IMR-90 (cell line): ENCODE results near the gene CADM3. TPM values are rescaled to one million over a fixed set of nuclear protein-coding genes. Genes with fewer than 3 reads are reported as not detected.

ENCODE experiments used
- ATAC-seq: fragments of 200-7000 bp; cut with Tn5 transposase; 2 replicates; pipeline ENCODE4 v1.9.1; 2020; ENCODE audit warnings: low read depth, mild to moderate bottlenecking, moderate library complexity
- BruUV-seq: library from RNA; stranded (reverse); fragments of 400-500 nt; replicated peaks from 2 replicates; lab custom pipeline; 2021; lab: Mats Ljungman, UMichigan
- CTCF ChIA-PET: fragments of 300-600 bp; formaldehyde crosslinking; extraction: SDS; loops from one replicate; lab custom pipeline; 2021; ENCODE audit warnings: antibody characterized with exemption; lab: Yijun Ruan, JAX
- POLR2A ChIA-PET: fragments of 300-600 bp; sonication (Branson Sonifier 250); formaldehyde crosslinking; loops from one replicate; lab custom pipeline; 2022; ENCODE audit warnings: antibody characterized with exemption; ENCODE audit not compliant: unreplicated experiment; lab: Charles Lee
- DNase-seq: peaks from one replicate; pipeline ENCODE4 v3.0.0; 2013
- H2AFZ ChIP-seq: replicated peaks from 2 replicates; pipeline ENCODE3; 2013; ENCODE audit warnings: low read length, mild to moderate bottlenecking; ENCODE audit not compliant: poor library complexity
- H2AK5ac ChIP-seq: 2 replicates; pipeline ENCODE4 v1.6.1; 2013; ENCODE audit warnings: low read depth, low read length, inconsistent platforms
- H2AK9ac ChIP-seq: replicated peaks from 2 replicates; pipeline ENCODE3; 2013; ENCODE audit warnings: mild to moderate bottlenecking, low read depth, low read length, moderate library complexity; ENCODE audit not compliant: poor library complexity
- H2BK120ac ChIP-seq: 2 replicates; pipeline ENCODE4 v1.6.1; 2013; ENCODE audit warnings: low read depth, low read length, inconsistent platforms
- H2BK15ac ChIP-seq: 3 replicates; pipeline ENCODE4 v1.6.1; 2013; ENCODE audit warnings: low read depth, low read length, inconsistent platforms
- H2BK20ac ChIP-seq: 2 replicates; pipeline ENCODE4 v1.6.1; 2013; ENCODE audit warnings: low read depth, mild to moderate bottlenecking, inconsistent platforms, low read length, moderate library complexity
- H2BK5ac ChIP-seq: 2 replicates; pipeline ENCODE4 v1.6.1; 2013; ENCODE audit warnings: mild to moderate bottlenecking, low read depth, low read length, inconsistent platforms; ENCODE audit not compliant: poor library complexity, severe bottlenecking
- H3K14ac ChIP-seq: replicated peaks from 2 replicates; pipeline ENCODE4 v1.6.1; 2013; ENCODE audit warnings: low read depth, low read length, inconsistent platforms
- H3K18ac ChIP-seq: 2 replicates; pipeline ENCODE4 v1.6.1; 2013; ENCODE audit warnings: low read depth, low read length, control low read depth
- H3K23ac ChIP-seq: 2 replicates; pipeline ENCODE4 v1.6.1; 2013; ENCODE audit warnings: low read depth, low read length, inconsistent platforms
- H3K27ac ChIP-seq: 2 replicates; pipeline ENCODE4 v1.5.1; 2013; ENCODE audit warnings: mild to moderate bottlenecking, control low read depth, low read length; ENCODE audit not compliant: insufficient read depth
- H3K27me3 ChIP-seq: 2 replicates; pipeline ENCODE4 v1.6.1; 2013; ENCODE audit warnings: low read length; ENCODE audit not compliant: control insufficient read depth, insufficient read depth
- H3K36me3 ChIP-seq: 2 replicates; pipeline ENCODE4 v1.6.1; 2013; ENCODE audit warnings: low read length, mixed read lengths; ENCODE audit not compliant: control insufficient read depth, insufficient read depth
- H3K4ac ChIP-seq: 2 replicates; pipeline ENCODE4 v1.6.1; 2013; ENCODE audit warnings: low read depth, low read length, inconsistent platforms
- H3K4me1 ChIP-seq: 2 replicates; pipeline ENCODE4 v1.6.1; 2013; ENCODE audit warnings: low read length, mixed read lengths; ENCODE audit not compliant: control insufficient read depth, insufficient read depth
- H3K4me2 ChIP-seq: 2 replicates; pipeline ENCODE4 v1.6.1; 2013; ENCODE audit warnings: low read depth, mild to moderate bottlenecking, control low read depth, low read length, moderate library complexity
- H3K4me3 ChIP-seq: 2 replicates; pipeline ENCODE4 v1.5.1; 2013; ENCODE audit warnings: low read depth, mild to moderate bottlenecking, control low read depth, low read length, moderate library complexity; ENCODE audit not compliant: insufficient read depth
- H3K56ac ChIP-seq: 2 replicates; pipeline ENCODE4 v1.6.1; 2013; ENCODE audit warnings: low read length, inconsistent platforms; ENCODE audit not compliant: insufficient read depth; ENCODE audit errors: extremely low read depth
- H3K79me1 ChIP-seq, 2 experiments: 2 replicates each; pipeline ENCODE4 v1.6.1; 2013; ENCODE audit warnings: low read length in 2 of 2, inconsistent platforms in 1 of 2, low read depth in 1 of 2
- H3K9ac ChIP-seq: 2 replicates; pipeline ENCODE4 v1.6.1; 2013; ENCODE audit warnings: low read depth, low read length, control low read depth
- H3K9me1 ChIP-seq: 2 replicates; pipeline ENCODE4 v1.6.1; 2013; ENCODE audit warnings: low read length, inconsistent platforms; ENCODE audit not compliant: insufficient read depth
- H3K9me3 ChIP-seq: 2 replicates; pipeline ENCODE4 v1.6.1; 2013; ENCODE audit warnings: low read length; ENCODE audit not compliant: control insufficient read depth, insufficient read depth
- H4K20me1 ChIP-seq: 2 replicates; pipeline ENCODE4 v1.6.1; 2013; ENCODE audit warnings: low read length, inconsistent platforms; ENCODE audit not compliant: insufficient read depth
- H4K5ac ChIP-seq: 2 replicates; pipeline ENCODE4 v1.6.1; 2013; ENCODE audit warnings: mild to moderate bottlenecking, low read depth, low read length, control low read depth
- H4K8ac ChIP-seq, 2 experiments: 2 replicates each; pipeline ENCODE4 v1.6.1; 2013; ENCODE audit warnings: low read depth in 2 of 2, low read length in 2 of 2, control low read depth in 1 of 2, inconsistent platforms in 1 of 2
- H4K91ac ChIP-seq: 2 replicates; pipeline ENCODE4 v1.6.1; 2013; ENCODE audit warnings: low read depth, low read length, inconsistent platforms; ENCODE audit not compliant: insufficient read depth
- BHLHE40 ChIP-seq: fragments of 150-350 bp; IDR thresholded peaks from 2 replicates; pipeline ENCODE4 v1.6.1; 2016; ENCODE audit warnings: mild to moderate bottlenecking, low read depth, low read length
- CEBPB ChIP-seq: IDR thresholded peaks from 2 replicates; pipeline ENCODE4 v1.6.1; 2012; ENCODE audit warnings: low read depth, low read length, improper control_type of control experiment
- CTCF ChIP-seq: conservative IDR thresholded peaks from 2 replicates; pipeline ENCODE4 v1.5.1; 2012; ENCODE audit warnings: mild to moderate bottlenecking, low read depth, low read length, improper control_type of control experiment
- FOS ChIP-seq: fragments of 150-350 bp; IDR thresholded peaks from 2 replicates; pipeline ENCODE4 v1.6.1; 2016; ENCODE audit warnings: low read depth, low read length
- MXI1 ChIP-seq: IDR thresholded peaks from 2 replicates; pipeline ENCODE4 v1.6.1; 2012; ENCODE audit warnings: low read depth, mild to moderate bottlenecking, low read length, moderate library complexity, borderline replicate concordance
- NFE2L2 ChIP-seq: fragments of 150-350 bp; IDR thresholded peaks from 2 replicates; pipeline ENCODE4 v1.6.1; 2016; ENCODE audit warnings: low read depth, mild to moderate bottlenecking, low read length
- POLR2A ChIP-seq: IDR thresholded peaks from 2 replicates; pipeline ENCODE4 v1.6.1; 2012; ENCODE audit warnings: mild to moderate bottlenecking, low read depth, low read length
- RAD21 ChIP-seq: IDR thresholded peaks from 2 replicates; pipeline ENCODE4 v1.6.1; 2012; ENCODE audit warnings: low read length, improper control_type of control experiment
- RCOR1 ChIP-seq: IDR thresholded peaks from 2 replicates; pipeline ENCODE4 v1.6.1; 2012; ENCODE audit warnings: mild to moderate bottlenecking, low read length, improper control_type of control experiment; ENCODE audit not compliant: insufficient replicate concordance
- RFX5 ChIP-seq: IDR thresholded peaks from 2 replicates; pipeline ENCODE4 v1.8.0; 2012; ENCODE audit warnings: low read depth, mild to moderate bottlenecking, low read length, moderate library complexity
- SMC3 ChIP-seq: fragments of 150-350 bp; IDR thresholded peaks from 2 replicates; pipeline ENCODE4 v1.6.1; 2016; ENCODE audit warnings: low read depth, mild to moderate bottlenecking, antibody characterized with exemption, low read length, moderate library complexity
- USF2 ChIP-seq: fragments of 150-350 bp; IDR thresholded peaks from 2 replicates; pipeline ENCODE4 v1.6.1; 2017; ENCODE audit warnings: mild to moderate bottlenecking, antibody characterized with exemption, low read length, low read depth
- WGBS, 2 experiments: methylation state at CpG; one replicate each; pipeline versions ENCODE4 v1.1.5 to v1.1.7; 2013; ENCODE audit warnings: missing lambda C conversion rate in 2 of 2; ENCODE audit not compliant: insufficient read length in 1 of 2; ENCODE audit errors: extremely low coverage in 2 of 2; 5-methylcytosine and 5-hydroxymethylcytosine counted together
- dilution Hi-C: fragments of 300-500 bp; cut with HindIII; formaldehyde crosslinking; loops from one replicate; pipeline ENCODE4 v1.14.3; 2018; ENCODE audit warnings: low sequenced_read_pairs; ENCODE audit not compliant: unreplicated experiment
- in situ Hi-C: fragments of 300-500 bp; cut with MboI; formaldehyde crosslinking; loops from 3 replicates; pipeline ENCODE4 v1.14.3; 2019; ENCODE audit warnings: low sequenced_read_pairs, inconsistent platforms, mixed read lengths
- intact Hi-C: fragments of 100-400 bp; cut with micrococcal nuclease; formaldehyde crosslinking; loops from 2 replicates; pipeline ENCODE4 v1.10.0; 2022
- polyA plus RNA-seq, 3 experiments: library from polyadenylated mRNA; depleted of rRNA; stranded (reverse); fragments of >200 nt; gene quantifications; 2 replicates each; pipeline ENCODE4 v1.2.3, GENCODE V29; 2012; ENCODE audit warnings: low replicate concordance in 1 of 3
- total RNA-seq: library from RNA; depleted of rRNA; stranded (reverse); fragments of >200 nt; gene quantifications from 2 replicates; pipeline ENCODE4 v1.2.3, GENCODE V29; 2012

CADM3 gene
- total and polyA plus RNA-seq, 2 of the 4 experiments (the other 2 are of a cell fraction): not detected

DNA sequence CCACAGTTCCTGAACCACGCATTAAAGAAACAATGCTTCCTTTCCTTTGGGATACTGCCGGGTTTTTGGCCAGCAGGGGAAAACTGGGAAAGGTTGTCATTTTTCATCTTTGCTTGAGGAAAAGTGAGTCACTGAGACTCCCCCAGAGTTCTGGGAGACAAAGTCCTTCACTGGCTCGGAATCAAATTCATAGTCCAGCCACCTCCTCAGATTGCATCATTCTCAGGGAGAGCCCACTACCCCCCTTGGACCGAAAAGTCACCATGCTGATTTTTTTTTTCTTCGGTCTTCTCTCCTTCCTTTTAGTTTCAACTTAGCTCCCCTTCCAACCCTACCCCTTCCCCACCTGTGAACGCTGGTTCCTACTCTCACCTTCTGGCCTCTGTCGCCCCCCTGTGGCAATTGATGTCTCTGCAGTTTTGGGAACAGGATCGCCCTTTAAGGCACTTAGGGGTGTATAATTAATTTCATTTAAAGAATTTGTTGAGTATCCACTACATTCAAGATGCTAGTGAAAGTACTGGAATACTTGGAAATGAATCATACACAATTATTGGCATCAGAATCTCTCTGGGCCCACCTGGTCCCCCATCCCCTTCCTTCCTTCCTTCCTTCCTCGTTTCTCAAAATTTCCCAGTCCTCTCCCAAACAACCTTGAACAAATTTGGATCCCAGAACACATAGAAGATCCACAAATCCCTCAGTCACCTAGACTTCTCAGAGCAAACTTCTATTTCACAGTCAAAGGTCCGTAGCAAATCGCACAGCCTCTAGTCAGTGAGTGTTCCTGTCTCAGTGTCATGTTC, 40.1 kb downstream of the CADM3 start:
- Histone ChIP-seq H4K20me1 (no peaks in the 10 kb centered on the region), H3K4me3 (no peak overlapping the region), H3K27me3 (peaks cover 4% of the 10 kb centered on the region), H2BK15ac (no peak overlapping the region), H3K79me1 (no peaks in the 10 kb centered on the region), H3K9me3 (no peaks in the 10 kb centered on the region), H3K4me1 (no peaks in the 10 kb centered on the region), H2AK5ac (no peak overlapping the region), H2BK120ac (no peak overlapping the region), H3K9me1 (no peaks in the 10 kb centered on the region), H4K91ac (no peak overlapping the region), H3K27ac (no peak overlapping the region), H2BK20ac (no peak overlapping the region), H4K8ac (no peak overlapping the region), H2AFZ (no peak overlapping the region), H3K9ac (no peak overlapping the region), H3K4ac (no peak overlapping the region), H3K4me2 (no peak overlapping the region), H3K56ac (no peak overlapping the region), H4K5ac (no peak overlapping the region), H3K36me3 (no peaks in the 10 kb centered on the region), H2BK5ac (no peak overlapping the region), H2AK9ac (no peak overlapping the region), H3K23ac (no peak overlapping the region), H3K18ac (no peak overlapping the region), H3K14ac (no peak overlapping the region)
- peak; percentile 57 for TF ChIP-seq RAD21
- TF ChIP-seq POLR2A: no peak
- no peak for TF ChIP-seq RFX5
- peak; percentile 67 for TF ChIP-seq CTCF
- no peak for TF ChIP-seq RCOR1
- TF ChIP-seq CEBPB: 0 out of 2 replicates have a peak, but pooled peaks have one; percentile 18
- TF ChIP-seq NFE2L2: no peak
- no peak for TF ChIP-seq BHLHE40
- no peak for TF ChIP-seq USF2
- TF ChIP-seq SMC3: peak; percentile 45
- TF ChIP-seq MXI1: no peak
- no peak for TF ChIP-seq FOS
- POLR2A ChIA-PET: no interaction called here
- in situ Hi-C loops (loop anchor here (25.0 kb wide), 1 partner anchor 676 kb away; no protein-coding TSS in a partner anchor), dilution Hi-C loops (no loop called here), intact Hi-C loops (loop anchor here (2.0 to 10.0 kb wide), 3 partner anchors 51 to 803 kb away; no protein-coding TSS in a partner anchor)
- ATAC-seq (no peak; the same call in 1 of the 2 replicates), DNase-seq (peak; percentile 3)
- CTCF ChIA-PET: interaction anchor here (0.6 to 1.2 kb wide), 6 partner anchors 18 to 796 kb away, joined by 3 to 8 read pairs (median 4); no protein-coding TSS in a partner anchor
- WGBS, 2 experiments: 20% methylated on average over 1 of the region's 11 CpGs; no CpG with 5 or more reads in 1 of the 2 experiments
- no TSS peak for BruUV-seq
